GM19467 (cell line): ENCODE measurements around the gene KRT80.
"Not testable (repeated sequence)": the region's sequence is repeated elsewhere in the genome, so short reads cannot be mapped to it uniquely, and the experiment has no call there.

Experiments used
- ATAC-seq: cut with Tn5 transposase; IDR thresholded peaks from one replicate; pipeline ENCODE4 v1.9.1; 2021; ENCODE audit warnings: mild to moderate bottlenecking, moderate library complexity; ENCODE audit not compliant: unreplicated experiment

The KRT80 gene

DNA sequence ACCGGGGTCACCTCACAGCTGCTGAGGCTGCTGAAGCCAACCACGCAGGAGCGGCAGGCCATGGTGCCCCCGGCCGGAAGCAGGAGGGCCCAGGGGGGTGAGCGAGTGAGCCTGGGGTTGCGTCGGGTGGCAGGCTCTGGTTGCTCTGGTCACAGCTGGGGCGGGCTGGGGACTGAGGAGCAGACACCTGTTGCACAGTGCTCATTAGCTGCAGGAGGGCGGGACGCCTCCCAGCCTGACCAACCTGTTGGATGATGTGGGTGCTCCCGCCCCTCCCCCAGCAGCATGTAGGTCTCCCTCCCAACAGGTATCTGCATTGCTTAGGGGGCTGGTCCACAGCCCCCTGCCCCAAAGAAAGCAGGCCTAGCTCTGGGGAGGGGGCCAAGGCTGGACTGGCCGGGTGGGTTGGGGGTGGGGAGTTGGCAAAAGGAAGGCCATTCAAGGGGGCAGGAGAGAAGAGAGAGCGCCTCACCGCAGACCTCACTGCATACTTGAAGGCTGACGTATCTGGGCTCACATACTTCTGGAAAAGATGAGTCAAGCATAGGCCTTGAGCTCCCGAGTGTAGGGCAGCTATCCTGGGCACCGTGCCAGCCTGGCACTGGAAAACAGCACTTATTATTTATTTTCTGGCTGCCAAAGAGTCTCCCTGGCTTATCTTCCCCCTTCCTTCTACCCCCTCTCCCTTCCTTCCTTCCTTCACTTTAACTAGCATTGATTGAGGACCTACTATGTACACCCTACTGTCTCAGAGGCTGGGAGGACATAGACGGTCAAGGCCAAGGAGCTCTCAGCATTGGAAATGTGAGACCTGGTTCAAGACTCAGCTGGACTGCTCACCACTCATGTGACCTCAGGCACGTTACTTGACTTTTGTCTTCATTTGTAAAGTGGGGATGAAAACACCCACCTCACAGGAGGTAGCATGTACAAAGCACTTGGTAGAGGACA lies at the start of gene KRT80:
TSS of gene KRT80 (minus strand) at position 174 of the 951 bp plus-strand sequence. CDS start at position 62, 112 bp downstream.
- no peak for ATAC-seq

DNA sequence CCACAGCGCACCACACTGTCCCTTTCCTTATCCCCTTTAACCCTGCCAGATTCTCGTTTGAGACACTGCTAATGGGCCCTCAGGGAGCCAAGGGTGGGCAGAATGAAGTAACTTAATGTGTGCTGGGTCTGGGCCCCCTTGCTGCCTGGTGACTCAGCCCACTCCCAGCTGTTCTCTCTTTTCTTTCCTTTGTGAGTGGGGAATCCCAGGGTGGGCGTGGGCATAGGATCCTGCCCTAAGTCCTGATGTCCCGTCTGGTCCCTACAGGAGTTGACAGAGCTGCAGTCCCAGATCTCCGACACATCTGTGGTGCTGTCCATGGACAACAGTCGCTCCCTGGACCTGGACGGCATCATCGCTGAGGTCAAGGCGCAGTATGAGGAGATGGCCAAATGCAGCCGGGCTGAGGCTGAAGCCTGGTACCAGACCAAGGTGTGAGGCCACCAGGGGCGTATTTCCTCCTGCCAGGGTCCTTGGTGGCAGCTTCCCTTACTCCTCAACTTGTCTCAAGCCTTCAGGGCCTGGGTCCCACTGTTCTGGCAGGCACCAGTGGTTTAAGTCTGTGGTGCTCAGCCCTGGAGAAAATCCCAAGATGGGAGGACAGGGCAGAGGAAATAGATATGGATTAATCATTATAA lies 49.5 kb upstream of the KRT80 start:
- no peak for ATAC-seq

DNA sequence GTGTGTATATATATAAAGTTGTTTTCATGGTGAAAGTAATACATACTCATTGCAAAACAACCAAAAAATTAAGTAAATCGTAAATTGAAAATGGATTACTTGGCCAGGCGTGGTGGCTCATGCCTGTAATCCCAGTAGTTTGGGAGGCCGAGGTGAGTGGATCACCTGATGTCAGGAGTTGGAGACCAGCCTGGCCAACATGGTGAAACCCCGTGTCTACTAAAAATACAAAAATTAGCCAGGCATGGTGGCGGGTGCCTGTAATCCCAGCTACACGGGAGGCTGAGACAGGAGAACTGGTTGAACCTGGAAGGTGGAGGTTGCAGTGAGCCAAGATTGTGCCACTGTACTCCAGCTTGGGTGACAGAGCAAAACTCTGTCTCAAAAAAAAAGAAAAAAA lies 48.4 kb upstream of the KRT80 start:
- not testable (repeated sequence) for ATAC-seq

DNA sequence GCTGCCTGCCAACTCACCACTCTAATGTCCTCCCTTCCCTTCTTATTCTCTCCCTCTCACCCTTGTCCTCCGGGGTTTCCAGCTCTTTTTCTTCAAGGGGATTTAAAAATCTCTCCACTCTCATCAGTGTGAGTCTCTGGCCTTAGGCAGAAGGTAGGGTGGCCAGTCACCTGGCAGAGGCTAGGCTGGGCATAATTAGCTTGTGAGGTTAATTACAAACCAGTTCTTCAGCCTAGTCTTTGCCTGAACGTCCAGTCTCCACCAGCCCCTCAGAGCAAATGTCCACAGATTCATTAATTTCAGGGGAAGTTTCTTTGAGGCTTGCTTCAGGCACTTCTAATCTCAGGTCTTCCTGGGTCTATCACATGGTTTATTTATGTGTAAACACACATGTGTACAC lies 48.0 kb upstream of the KRT80 start:
- ATAC-seq = no peak

DNA sequence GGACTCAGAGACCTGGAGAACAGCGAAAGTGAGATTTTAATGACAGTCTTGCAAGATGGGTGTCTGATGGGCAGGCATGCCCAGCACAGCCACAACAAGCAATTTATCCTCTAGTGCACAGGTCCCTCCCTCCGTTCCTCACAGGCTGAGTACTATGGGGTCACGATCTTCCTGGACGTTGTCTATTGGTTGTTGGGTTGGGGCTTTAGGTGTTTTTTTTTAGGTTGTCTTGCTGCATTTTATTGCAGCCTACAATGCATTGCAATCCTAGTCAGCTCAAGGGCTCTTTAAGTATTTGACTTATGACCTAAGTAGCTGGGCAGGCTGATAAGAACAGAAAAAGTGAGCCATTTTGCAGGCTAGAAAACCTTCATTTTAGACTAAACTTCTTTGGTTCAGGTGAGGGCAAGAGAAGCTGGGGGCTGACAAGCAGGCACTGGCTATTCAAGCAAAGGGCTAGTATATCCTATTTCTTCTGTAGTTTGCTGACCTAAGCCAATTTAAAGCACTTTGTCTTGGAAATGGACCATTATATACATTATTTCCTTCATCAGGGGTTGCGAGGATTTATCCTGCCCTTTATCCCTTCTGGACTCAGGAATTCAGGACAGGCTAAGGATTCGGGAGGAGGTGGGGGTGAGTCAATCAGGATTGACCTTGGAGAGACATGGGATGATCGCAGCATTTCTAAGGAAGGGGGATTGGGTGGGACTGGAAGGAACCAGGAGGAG lies 47.3 kb upstream of the KRT80 start:
- ATAC-seq = no peak

DNA sequence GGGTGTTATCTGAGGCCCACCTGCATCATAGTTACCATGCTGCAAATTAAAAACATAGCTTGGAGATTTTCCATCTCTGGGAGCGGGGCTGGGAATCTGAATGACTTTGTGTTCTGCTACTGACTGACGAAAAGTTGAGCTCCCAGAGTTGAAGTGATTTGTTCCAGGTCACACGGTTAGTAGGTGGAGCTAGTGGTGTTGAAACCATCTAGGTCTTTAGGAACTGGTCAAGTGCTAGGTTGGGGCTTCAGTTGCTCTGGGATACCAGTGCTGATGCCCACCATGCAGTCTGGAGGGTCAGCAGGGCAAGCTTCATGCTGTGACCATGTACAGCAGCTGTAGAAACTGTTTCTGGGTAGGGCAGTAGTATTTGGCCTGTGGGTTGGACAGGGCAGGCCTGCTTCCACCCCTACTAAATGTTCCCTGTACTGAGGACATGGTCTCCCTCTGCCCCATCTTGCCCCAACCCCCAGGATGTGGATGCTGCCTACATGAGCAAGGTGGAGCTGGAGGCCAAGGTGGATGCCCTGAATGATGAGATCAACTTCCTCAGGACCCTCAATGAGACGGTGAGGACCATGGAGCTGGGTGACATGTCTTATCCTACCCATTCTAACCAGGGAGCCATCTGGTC lies 46.5 kb upstream of the KRT80 start:
- no peak for ATAC-seq

DNA sequence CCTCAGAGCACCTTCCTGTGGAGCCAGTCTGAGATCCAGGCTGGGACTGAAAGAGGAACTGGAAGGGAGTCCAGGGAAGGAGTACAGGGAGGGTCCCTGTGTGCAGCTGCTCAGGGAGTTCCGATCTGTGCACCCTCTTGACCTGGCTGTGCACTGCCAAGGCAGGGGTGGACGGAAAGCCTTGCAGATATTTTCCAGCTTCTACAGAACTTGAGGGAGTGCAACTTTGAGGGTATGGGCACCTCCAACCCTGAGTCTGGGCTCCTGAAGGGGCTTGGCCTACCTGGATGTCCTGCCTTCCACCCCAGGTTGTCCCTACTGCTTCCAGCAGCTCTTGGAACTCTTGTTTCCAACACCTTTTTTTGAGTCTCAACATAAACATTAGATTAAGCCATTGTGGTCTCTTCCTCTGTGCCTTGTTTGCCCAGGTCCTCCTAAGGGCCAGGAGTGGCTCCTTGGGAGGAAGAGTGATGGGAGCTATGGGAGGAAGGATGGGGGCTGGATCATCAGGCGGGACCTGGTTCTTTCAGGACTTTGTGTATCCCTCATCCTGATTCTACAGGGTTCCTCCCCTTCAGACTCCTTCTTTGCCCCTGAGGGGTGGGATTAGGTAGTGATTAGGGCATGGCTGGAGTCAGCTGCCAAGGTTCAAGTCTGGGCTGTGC lies 44.7 kb upstream of the KRT80 start:
- ATAC-seq = no peak

DNA sequence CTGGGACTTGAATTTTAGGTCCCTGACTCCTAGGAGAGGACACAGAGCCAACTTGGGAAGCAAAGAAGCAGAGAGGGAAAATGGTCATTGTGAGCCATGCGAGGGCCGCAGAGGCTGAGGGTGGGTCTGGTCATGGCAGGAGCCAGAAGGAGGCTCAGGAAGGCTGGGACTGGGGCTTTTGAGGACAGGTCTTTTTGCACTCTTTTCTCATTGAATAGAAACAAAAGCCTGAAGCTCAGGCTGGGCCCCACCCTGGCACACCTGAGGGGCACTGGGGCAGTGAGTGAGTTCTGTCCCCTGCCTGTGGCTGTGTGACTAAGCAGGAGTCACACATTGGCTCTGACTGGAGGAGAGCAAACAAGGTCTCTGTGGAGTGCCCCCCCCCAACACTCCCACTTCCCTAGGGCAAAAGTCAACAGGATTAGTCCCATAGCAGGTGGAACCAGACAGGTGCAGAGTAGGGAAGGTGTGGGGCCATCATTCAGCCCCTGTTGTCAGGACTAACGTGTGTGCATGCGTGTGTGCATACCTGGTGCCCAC lies 44.1 kb upstream of the KRT80 start:
- no peak for ATAC-seq

DNA sequence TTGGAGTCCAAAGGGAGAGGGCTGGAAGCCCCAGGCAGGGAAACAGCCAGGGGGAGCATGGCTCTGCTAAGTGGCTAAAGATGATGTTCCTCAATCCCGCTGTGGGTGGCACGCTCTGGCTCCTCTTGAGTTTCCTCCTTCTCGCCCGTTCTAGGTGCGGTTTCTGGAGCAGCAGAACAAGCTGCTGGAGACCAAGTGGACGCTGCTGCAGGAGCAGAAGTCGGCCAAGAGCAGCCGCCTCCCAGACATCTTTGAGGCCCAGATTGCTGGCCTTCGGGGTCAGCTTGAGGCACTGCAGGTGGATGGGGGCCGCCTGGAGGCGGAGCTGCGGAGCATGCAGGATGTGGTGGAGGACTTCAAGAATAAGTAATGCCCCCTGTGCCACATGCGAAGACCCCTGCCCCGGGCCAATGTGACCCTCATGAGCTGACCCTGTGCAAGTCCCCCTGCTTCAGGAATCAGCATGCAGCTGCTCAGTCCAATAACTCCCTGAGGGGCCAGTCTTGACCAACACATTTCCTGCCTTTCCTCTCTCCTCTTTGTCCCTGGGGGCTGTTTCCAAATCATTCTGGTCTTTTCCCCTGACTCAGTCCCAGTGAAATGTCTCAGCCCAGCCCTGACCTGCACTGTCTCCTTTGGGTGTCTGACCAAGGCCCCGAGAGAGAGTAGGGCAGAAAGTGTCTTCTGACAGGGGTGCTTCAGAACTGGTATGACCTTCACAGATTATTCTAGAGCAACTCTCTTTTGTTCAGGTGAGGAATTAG lies 43.4 kb upstream of the KRT80 start:
- no peak for ATAC-seq

DNA sequence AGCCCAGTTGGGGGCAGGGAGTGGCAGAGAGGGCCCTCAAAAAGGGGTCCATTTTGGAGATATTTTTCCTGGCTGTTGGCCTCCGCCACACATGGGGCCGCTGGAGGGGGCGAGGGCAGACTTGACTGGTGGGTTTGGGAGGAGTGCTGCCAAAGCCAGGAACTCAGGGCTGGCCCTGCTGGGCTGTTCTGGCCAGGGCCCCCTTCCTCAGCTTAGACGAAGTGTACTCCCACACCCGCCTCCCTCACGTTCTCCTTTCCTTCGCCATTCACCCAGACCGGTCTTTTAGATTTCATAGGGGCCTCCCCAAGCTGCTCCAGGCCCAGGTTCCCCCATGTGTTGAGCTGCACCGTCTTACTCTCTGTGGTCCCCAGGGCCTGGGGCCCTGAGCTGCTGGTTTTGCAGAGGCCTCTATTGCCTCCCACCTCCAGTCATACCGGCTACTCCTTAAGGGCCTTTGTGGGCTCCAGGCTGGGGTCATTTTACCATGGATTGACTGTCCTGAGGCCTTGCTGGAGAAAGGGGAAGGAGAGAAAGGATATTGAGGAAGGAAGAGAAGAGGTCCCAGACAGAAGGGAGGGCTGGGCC lies 42.5 kb upstream of the KRT80 start:
- ATAC-seq = no peak

DNA sequence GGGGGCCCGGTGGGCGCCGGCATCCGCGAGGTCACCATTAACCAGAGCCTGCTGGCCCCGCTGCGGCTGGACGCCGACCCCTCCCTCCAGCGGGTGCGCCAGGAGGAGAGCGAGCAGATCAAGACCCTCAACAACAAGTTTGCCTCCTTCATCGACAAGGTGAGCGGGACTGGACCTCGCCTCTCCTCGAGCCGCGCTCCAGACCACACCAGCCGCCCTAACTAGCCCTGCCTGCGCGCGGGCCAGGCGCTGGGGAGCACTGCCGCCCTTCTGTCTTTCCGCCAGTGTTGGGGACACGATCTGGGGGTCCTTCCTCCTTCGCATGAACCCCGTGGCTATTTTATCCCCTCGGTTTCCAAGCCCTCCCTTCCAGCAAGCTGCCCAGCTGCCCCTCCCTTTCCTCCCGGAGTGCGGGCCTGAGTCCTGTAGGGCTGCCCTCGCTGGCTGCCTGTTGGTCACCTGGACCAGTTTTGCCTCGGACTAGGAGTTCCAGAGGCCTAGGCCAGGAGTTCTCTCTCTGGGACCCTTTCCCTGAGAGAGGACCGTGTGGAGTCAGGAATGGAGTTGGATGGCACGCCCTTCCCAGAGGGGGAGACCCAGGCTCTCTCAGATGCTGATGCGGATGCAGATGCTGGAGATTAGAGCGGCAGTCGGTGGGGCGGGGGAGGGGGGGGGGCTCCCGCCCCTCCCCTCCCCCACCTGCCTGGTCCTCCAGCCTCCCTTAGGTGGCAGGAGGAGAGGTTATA lies 41.8 kb upstream of the KRT80 start:
- ATAC-seq = no peak

DNA sequence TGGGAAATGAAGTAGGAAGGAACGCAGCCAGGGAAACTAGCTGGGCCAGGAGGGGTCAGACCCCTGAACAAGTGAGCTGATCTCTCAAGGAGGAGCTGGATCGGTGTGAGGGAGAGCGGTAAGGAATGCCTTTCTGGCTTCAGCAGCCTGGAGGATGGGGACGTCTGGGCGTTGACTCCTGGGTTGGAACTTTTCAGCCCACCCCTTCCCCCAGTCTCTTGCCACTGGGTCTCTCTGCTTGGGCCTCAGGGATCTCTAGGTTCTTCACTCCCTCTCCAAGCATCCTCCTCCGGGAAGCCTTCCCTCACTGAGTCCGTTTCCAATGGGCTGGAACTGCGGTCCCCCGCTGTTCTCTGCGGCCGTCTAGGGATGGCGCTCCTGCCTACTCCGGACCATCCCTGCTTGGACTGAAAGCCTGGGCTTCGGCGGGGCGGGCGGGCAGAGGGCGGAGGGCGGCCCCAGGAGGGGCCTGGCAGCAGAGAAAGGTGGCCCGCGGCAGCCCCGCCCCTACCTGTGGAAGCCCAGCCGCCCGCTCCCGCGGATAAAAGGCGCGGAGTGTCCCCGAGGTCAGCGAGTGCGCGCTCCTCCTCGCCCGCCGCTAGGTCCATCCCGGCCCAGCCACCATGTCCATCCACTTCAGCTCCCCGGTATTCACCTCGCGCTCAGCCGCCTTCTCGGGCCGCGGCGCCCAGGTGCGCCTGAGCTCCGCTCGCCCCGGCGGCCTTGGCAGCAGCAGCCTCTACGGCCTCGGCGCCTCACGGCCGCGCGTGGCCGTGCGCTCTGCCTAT lies 41.1 kb upstream of the KRT80 start, which contains the start of gene KRT7:
TSS of gene KRT7 (plus strand) at position 570 of the 788 bp plus-strand sequence. CDS start at position 624, 54 bp downstream.
- no peak for ATAC-seq

DNA sequence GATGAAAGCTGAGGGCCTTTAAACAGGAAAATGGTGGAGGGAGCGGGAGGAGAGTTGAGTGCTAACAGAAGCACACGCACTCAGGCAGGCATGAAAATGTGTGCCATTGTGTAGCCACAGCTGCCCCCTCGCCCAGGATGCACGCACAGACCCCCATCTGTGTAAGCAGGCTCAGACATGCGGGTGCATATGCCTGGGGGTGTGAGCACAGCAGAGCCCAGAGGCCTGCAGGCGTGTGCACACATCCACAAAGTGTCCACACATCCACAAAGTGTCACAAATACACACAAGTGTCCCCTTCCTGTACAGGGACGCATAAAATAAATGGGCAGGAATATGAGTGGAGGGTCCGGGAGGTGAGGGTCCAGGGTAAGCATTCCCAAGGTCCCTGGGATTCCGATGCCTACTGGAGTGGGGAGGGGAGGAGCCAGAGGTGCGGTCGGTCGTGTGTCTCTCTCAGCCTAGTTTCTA lies 40.4 kb upstream of the KRT80 start:
- no peak for ATAC-seq

DNA sequence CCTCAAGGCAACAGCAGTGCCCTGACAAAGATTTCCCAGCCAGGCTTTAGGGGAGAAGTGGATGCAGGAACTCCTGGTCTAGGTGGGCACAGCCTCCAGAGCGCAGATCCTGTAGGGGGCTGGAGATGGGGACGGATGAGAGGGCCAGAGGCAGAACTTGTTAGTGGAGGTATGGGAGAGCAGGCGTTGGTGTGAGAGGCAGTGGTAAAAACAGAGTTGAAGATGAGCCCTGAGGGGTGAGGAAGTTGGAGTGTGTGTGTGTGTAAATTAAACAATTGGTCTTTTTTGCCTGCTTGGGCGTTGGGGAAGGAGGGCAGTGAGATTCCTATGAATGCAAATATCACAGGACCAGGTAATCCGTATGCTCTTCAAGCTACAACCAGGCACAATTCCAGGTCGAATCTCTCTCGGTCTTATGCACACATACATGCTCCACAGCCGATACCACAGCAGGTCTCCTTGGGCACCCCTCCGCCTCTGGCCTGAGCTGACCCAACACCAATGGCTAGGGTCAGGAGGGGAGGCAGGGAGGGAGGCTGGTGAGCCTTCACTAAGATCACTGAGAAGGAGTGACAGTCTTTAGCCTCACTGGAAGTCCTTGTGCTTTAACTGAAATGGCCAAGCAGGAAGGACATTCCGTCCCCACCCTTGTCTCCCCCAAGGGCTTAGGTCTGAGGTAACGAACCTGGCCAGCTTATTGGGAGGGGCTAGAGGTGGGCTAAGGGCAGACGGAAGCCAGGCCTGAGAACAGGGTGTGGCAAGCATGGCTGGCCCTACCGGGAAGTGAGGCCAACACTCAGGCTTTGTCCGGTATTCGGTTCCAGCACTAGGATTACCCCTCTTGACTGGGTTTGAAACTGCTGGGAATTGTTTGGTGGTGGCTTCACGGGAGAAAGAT lies 39.7 kb upstream of the KRT80 start:
- ATAC-seq = no peak

DNA sequence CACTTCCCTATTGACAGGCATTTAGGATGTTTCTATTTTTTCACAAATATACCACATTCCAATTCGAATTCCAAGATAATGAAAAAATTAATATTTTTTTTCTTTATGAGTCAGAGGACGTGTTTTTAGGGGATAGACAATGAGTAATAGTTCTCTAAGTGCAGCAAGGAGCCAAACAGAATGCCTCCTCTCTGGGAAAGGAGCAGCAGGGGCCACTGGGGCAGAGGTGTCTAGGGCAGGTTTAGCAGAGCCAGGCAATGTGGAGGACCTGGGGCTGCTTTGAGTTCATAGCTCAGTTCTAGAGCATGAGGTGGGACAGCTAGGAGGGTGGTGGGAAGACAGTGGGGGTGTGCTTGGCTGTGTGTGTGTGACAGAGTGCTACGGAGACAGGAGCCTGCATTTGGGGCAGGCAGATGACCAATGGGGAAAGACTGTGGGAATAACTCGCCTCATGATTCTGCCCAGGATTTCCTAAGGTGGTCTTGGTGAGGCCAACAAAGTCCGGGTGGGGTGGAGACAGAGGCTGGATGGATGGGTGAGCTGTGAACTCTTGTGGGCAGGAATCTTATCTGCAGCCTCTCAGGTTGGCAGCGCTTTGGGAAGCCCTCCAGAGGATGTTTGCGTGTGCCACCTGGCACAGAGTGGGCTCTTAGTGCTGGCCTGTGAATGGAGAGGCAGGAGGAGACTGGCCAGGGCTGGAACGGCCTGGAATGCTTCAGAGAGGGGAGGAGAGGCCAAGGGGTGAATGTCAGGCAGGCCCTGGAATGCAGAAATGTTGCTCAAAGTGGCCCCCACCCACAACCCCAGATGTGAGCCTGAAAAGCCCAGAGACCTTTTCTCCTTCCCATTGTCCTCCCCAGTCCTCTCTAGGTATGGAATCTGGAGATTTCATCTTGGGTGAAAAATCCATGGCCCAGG lies 38.8 kb upstream of the KRT80 start:
- ATAC-seq = no peak
